CD4-positive, CD25-positive, alpha-beta regulatory T cell (primary cell): ENCODE measurements around the gene PARP4. TPM values are rescaled to one million over a fixed set of nuclear protein-coding genes. Genes with fewer than 3 reads are reported as not detected.
"Not testable (repeated sequence)": the region's sequence is repeated elsewhere in the genome, so short reads cannot be mapped to it uniquely, and the experiment has no call there.

ENCODE experiments used
- ATAC-seq, 2 donors: fragments of 150-1000 bp; cut with Tn5 transposase; one replicate each; pipeline ENCODE4 v1.10.0; 2021; ENCODE audit warnings: low read depth in 2 of 2, moderate number of reproducible peaks in 2 of 2, moderate library complexity in 1 of 2
- DNase-seq, 3 donors: peaks; one replicate each; pipeline versions ENCODE4 v3.0.0 to v3.0.0-alpha.2; 2012 to 2022; ENCODE audit warnings: mixed read lengths in 1 of 3
- H3K27ac ChIP-seq: one replicate; pipeline ENCODE4 v1.7.0; 2013; ENCODE audit warnings: mild to moderate bottlenecking, low read length; ENCODE audit not compliant: insufficient read depth, poor library complexity, severe bottlenecking
- H3K27me3 ChIP-seq: one replicate; pipeline ENCODE4 v1.7.0; 2013; ENCODE audit warnings: low read length; ENCODE audit not compliant: control insufficient read depth, insufficient read depth
- H3K36me3 ChIP-seq: one replicate; pipeline ENCODE4 v1.7.0; 2013; ENCODE audit warnings: mild to moderate bottlenecking, low read length, moderate library complexity; ENCODE audit not compliant: control insufficient read depth, insufficient read depth
- H3K4me1 ChIP-seq: 2 replicates; pipeline ENCODE4 v1.7.0; 2013; ENCODE audit warnings: mild to moderate bottlenecking, low read length; ENCODE audit not compliant: insufficient read depth, control insufficient read depth, poor library complexity, severe bottlenecking
- H3K4me3 ChIP-seq: one replicate; pipeline ENCODE4 v1.7.0; 2013; ENCODE audit warnings: low read depth, mild to moderate bottlenecking, low read length, moderate library complexity
- H3K9me3 ChIP-seq, 2 experiments: 1 replicate in 1 of 2; 2 replicates in 1 of 2; pipeline ENCODE4 v1.7.0; 2013; ENCODE audit warnings: low read length in 2 of 2, mild to moderate bottlenecking in 1 of 2, moderate library complexity in 1 of 2; ENCODE audit not compliant: control insufficient read depth in 2 of 2
- H3K27ac Mint-ChIP-seq, 3 donors: one replicate each; pipeline ENCODE4 v1.8.0; 2020 to 2022; ENCODE audit warnings: mild to moderate bottlenecking in 3 of 3, mixed read lengths in 3 of 3, moderate library complexity in 2 of 3
- H3K27me3 Mint-ChIP-seq: one replicate; pipeline ENCODE4 v1.8.0; 2022; ENCODE audit warnings: mild to moderate bottlenecking, mixed read lengths
- H3K36me3 Mint-ChIP-seq: one replicate; pipeline ENCODE4 v1.8.0; 2020; ENCODE audit warnings: mixed read lengths
- H3K4me1 Mint-ChIP-seq, 4 donors: one replicate each; pipeline ENCODE4 v1.8.0; 2020 to 2022; ENCODE audit warnings: mixed read lengths in 4 of 4, mild to moderate bottlenecking in 1 of 4
- H3K4me3 Mint-ChIP-seq, 4 donors: one replicate each; pipeline ENCODE4 v1.8.0; 2020 to 2022; ENCODE audit warnings: mild to moderate bottlenecking in 4 of 4, mixed read lengths in 4 of 4, moderate library complexity in 3 of 4
- H3K9me3 Mint-ChIP-seq, 7 donors: one replicate each; pipeline ENCODE4 v1.8.0; 2020 to 2022; ENCODE audit warnings: mixed read lengths in 7 of 7, mild to moderate bottlenecking in 3 of 7, moderate library complexity in 2 of 7
- polyA plus RNA-seq, 4 donors: library from polyadenylated mRNA; unstranded; fragments of 300-500 nt; fragmentation: Illumina TruSeq; gene quantifications; one replicate each; pipeline ENCODE4 v1.2.3, GENCODE V29; 2021
- total RNA-seq: library from RNA; stranded (reverse); gene quantifications from one replicate; pipeline ENCODE4 v1.2.3, GENCODE V29; 2022

PARP4 gene
- total RNA-seq: 63.7 TPM
- polyA plus RNA-seq: 10 to 100 TPM; 61.4 to 71.8 (median 67.0) TPM

GRCh38 chr13:24512197-24512907 is at the start of gene PARP4:
Gene PARP4 (minus strand): TSS chr13:24512778. CDS start chr13:24503776, 9,002 bp downstream.
- Histone ChIP-seq H3K27me3 (no peaks in the 10 kb centered on the region), H3K4me3 (peak within 1 kb of the TSS; percentile 100), H3K9me3 (no peaks in the 10 kb centered on the region), H3K36me3 (peaks cover 5% of the 10 kb centered on the region), H3K4me1 (peaks cover 26% of the 10 kb centered on the region), H3K27ac (peak within 1 kb of the TSS; percentile 66)
- peak within 1 kb of the TSS; percentile 93 to 98 (median 94) for H3K4me3 Mint-ChIP-seq
- peak; percentile 63 to 81 (median 66) for DNase-seq
- H3K27ac Mint-ChIP-seq: peak within 1 kb of the TSS; percentile 94 to 97 (median 95)
- H3K36me3 Mint-ChIP-seq: peaks cover 6% of the 10 kb centered on the region
- H3K4me1 Mint-ChIP-seq: peaks cover 14 to 44% (median 27%) of the 10 kb centered on the region in 4 donors
- peaks cover 9% of the 10 kb centered on the region for H3K27me3 Mint-ChIP-seq
- peak; percentile 76 to 78 for ATAC-seq
- H3K9me3 Mint-ChIP-seq: no peaks in the 10 kb centered on the region

GRCh38 chr13:24560579-24561187 is 48.1 kb upstream of the PARP4 start:
- H3K27me3 ChIP-seq: peaks cover 29% of the 10 kb centered on the region
- not testable (repeated sequence) for H3K36me3 ChIP-seq, DNase-seq, H3K27ac ChIP-seq, ATAC-seq, H3K4me1 ChIP-seq, H3K4me3 ChIP-seq, H3K9me3 ChIP-seq, H3K4me3 Mint-ChIP-seq, H3K36me3 Mint-ChIP-seq, H3K27ac Mint-ChIP-seq, H3K9me3 Mint-ChIP-seq
- H3K27me3 Mint-ChIP-seq: peaks cover 60% of the 10 kb centered on the region
- peaks cover 0 to 11% (median 6%) of the 10 kb centered on the region in 4 donors for H3K4me1 Mint-ChIP-seq

- peak overlapping the region in 1 of 4 donors; percentile 41 for H3K4me3 Mint-ChIP-seq
- not testable (repeated sequence) for H3K9me3 Mint-ChIP-seq, H3K36me3 Mint-ChIP-seq, H3K27ac Mint-ChIP-seq, H3K4me3 ChIP-seq, H3K36me3 ChIP-seq, H3K4me1 ChIP-seq, ATAC-seq, H3K27ac ChIP-seq, H3K9me3 ChIP-seq, DNase-seq
- H3K27me3 ChIP-seq: peaks cover 25% of the 10 kb centered on the region
- H3K4me1 Mint-ChIP-seq: peaks cover 0 to 11% (median 6%) of the 10 kb centered on the region in 4 donors
- H3K27me3 Mint-ChIP-seq: peaks cover 52% of the 10 kb centered on the region
Measured at GRCh38 chr13:24559431-24560218, 47.0 kb upstream of the PARP4 start.

- peaks cover 25% of the 10 kb centered on the region for H3K27me3 ChIP-seq
- no peaks in the 10 kb centered on the region for H3K9me3 ChIP-seq
- no peak overlapping the region for H3K4me3 ChIP-seq
- H3K9me3 Mint-ChIP-seq: peaks cover 0 to 1% (median 0%) of the 10 kb centered on the region in 7 donors
- H3K4me3 Mint-ChIP-seq: no peak overlapping the region
- no peaks in the 10 kb centered on the region for H3K36me3 Mint-ChIP-seq
- H3K27me3 Mint-ChIP-seq: peaks cover 50% of the 10 kb centered on the region
- H3K27ac ChIP-seq: no peak overlapping the region
- ATAC-seq: no peak
- no peak for DNase-seq
- no peaks in the 10 kb centered on the region for H3K4me1 ChIP-seq
- H3K27ac Mint-ChIP-seq: no peak overlapping the region
- no peaks in the 10 kb centered on the region for H3K36me3 ChIP-seq
- peaks cover 0 to 11% (median 6%) of the 10 kb centered on the region in 4 donors for H3K4me1 Mint-ChIP-seq
Measured at GRCh38 chr13:24557081-24557480, 44.5 kb upstream of the PARP4 start.

GRCh38 chr13:24553892-24554291 is 41.3 kb upstream of the PARP4 start:
- H3K27me3 Mint-ChIP-seq: peaks cover 44% of the 10 kb centered on the region
- H3K27ac ChIP-seq, H3K36me3 Mint-ChIP-seq, DNase-seq, H3K27ac Mint-ChIP-seq, ATAC-seq, H3K4me3 ChIP-seq, H3K4me1 Mint-ChIP-seq, H3K4me3 Mint-ChIP-seq, H3K36me3 ChIP-seq, H3K4me1 ChIP-seq, H3K9me3 ChIP-seq, H3K9me3 Mint-ChIP-seq: not testable (repeated sequence)
- H3K27me3 ChIP-seq: peaks cover 21% of the 10 kb centered on the region

GRCh38 chr13:24541476-24542352 is 29.1 kb upstream of the PARP4 start:
- peaks cover 14% of the 10 kb centered on the region for H3K27me3 ChIP-seq
- not testable (repeated sequence) for H3K9me3 ChIP-seq, H3K4me1 ChIP-seq, H3K27ac ChIP-seq, H3K36me3 ChIP-seq, H3K27ac Mint-ChIP-seq, H3K36me3 Mint-ChIP-seq, H3K9me3 Mint-ChIP-seq, H3K4me3 ChIP-seq
- ATAC-seq (peak; percentile 25), DNase-seq (peak in 1 of 3 donors; percentile 23)
- Mint-ChIP-seq H3K27me3 (peaks cover 73% of the 10 kb centered on the region), H3K4me1 (peaks cover 0 to 13% (median 9%) of the 10 kb centered on the region in 4 donors), H3K4me3 (peak overlapping the region; percentile 59 to 88 (median 76))

GRCh38 chr13:24541127-24541475 is 28.5 kb upstream of the PARP4 start:
- H3K9me3 ChIP-seq: peaks cover 0 to 3% of the 10 kb centered on the region in 2 experiments
- Mint-ChIP-seq H3K27me3 (peaks cover 76% of the 10 kb centered on the region), H3K4me3 (peak overlapping the region in 1 of 4 donors; percentile 83), H3K9me3 (peaks cover 0 to 8% (median 0%) of the 10 kb centered on the region in 7 donors), H3K36me3 (no peaks in the 10 kb centered on the region), H3K27ac (no peak overlapping the region), H3K4me1 (peaks cover 0 to 13% (median 9%) of the 10 kb centered on the region in 4 donors)
- H3K4me3 ChIP-seq: no peak overlapping the region
- H3K27ac ChIP-seq: no peak overlapping the region
- peaks cover 13% of the 10 kb centered on the region for H3K27me3 ChIP-seq
- DNase-seq (no peak), ATAC-seq (no peak)
- H3K4me1 ChIP-seq: peaks cover 5% of the 10 kb centered on the region
- H3K36me3 ChIP-seq: no peaks in the 10 kb centered on the region
